ENCODE results near the gene ANKRD63. TPM values are rescaled to one million over a fixed set of nuclear protein-coding genes. Genes with fewer than 3 reads are reported as not detected.

Gene ANKRD63
- polyA plus RNA-seq, 4 donors, result 0.04 to 0.16 TPM; not detected in 2

DNA sequence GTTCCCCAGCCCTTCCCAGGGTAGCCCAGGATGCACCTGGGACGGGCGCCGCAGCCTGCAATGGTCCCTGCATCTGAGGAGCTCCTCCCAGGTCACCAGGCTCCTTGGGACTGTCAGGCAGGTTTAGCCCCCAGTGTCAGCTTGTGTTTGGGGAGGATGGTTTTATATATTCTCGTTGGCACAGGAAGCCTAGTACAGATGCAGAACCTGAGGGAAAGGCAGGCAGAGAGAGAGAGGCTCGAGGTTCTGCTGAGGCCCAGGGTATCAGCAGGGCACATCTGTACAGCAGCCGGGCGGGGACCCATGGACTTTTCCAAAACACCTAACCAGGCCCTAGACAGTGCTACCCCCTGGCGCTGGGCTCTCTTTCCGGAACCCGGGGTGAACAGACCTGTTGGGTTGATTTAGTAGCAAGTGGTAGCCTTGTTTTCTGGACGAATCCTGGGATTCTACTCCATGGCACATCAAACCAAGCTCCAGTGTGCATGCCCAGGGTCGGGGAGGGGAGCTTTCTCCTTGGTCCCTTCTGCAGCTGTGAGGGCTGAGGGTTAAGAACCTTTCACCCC, 35.4 kb downstream of the ANKRD63 start:
- no peaks in the 10 kb centered on the region for H3K9me3 ChIP-seq (ENCODE audit: control insufficient read depth in 2 of 2, insufficient read depth in 1 of 2, low read depth in 1 of 2, low read length in 1 of 2)
- H3K27ac ChIP-seq (ENCODE audit: low read depth in 1 of 3, low read length in 2 of 3), result no peak overlapping the region
- no peak overlapping the region for H3K4me3 ChIP-seq (ENCODE audit: low read depth in 1 of 3, low read length in 3 of 3)
- no peaks in the 10 kb centered on the region for H3K36me3 ChIP-seq (ENCODE audit: control insufficient read depth in 3 of 3, insufficient read depth in 2 of 3, low read depth in 1 of 3, low read length in 3 of 3)
- DNase-seq, result no peak
- peaks cover 0 to 40% (median 0%) of the 10 kb centered on the region in 3 donors for H3K4me1 ChIP-seq (ENCODE audit: control insufficient read depth in 3 of 3, insufficient read depth in 2 of 3, low read depth in 1 of 3, low read length in 2 of 3)
- H3K27me3 ChIP-seq (ENCODE audit: control insufficient read depth in 3 of 3, insufficient read depth in 3 of 3, low read length in 3 of 3), result peaks cover 0 to 3% (median 0%) of the 10 kb centered on the region in 3 donors
- FAIRE-seq, result no peak
- WGBS, 3 donors, result 80 to 89% (median 85%) methylated on average over 12 of the region's 12 CpGs

DNA sequence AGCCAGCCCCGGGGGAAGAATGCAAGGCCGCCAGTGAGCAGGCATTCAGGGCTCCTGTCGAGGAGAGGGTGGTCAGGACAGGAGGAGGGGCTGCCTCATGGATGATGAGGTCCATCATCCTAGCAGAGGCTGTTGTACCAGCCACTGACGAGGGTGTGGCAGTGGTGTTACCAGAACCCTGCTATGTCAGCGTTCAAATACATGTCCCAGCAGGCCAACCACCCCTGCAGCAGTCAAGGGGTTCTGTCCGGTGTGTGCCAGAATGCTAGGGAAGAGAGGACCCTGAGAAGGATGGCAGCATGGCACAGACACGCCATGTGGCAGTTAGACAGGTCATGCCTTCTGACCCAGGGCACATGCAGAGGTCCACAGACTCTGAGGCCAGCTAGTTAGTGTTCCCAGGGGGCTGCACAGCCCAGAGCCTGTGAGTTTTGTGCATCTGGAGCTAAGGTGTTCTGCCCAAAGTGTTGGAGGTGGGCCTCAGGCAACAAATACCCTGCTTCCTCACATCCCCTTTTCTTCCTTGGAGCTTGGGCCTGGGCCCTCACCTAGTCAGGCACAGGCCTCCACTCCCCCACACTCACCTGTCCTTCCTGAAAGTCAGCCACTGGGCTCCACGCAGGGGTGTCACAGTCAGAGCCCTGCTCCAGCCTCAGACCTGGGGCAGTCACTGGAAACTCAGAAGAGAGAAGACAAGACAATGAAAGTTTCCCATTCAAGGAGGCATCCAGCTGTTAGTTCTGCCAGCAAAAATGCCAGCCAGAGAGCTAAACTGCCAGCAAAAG, 36.2 kb downstream of the ANKRD63 start:
- no peak overlapping the region for H3K4me3 ChIP-seq (ENCODE audit: low read depth in 1 of 3, low read length in 3 of 3)
- H3K9me3 ChIP-seq (ENCODE audit: control insufficient read depth in 2 of 2, insufficient read depth in 1 of 2, low read depth in 1 of 2, low read length in 1 of 2), result no peaks in the 10 kb centered on the region
- no peak for FAIRE-seq
- H3K36me3 ChIP-seq (ENCODE audit: control insufficient read depth in 3 of 3, insufficient read depth in 2 of 3, low read depth in 1 of 3, low read length in 3 of 3), result no peaks in the 10 kb centered on the region
- H3K27me3 ChIP-seq (ENCODE audit: control insufficient read depth in 3 of 3, insufficient read depth in 3 of 3, low read length in 3 of 3), result no peaks in the 10 kb centered on the region
- WGBS, 3 donors, result 89 to 93% (median 90%) methylated on average over 8 of the region's 8 CpGs
- H3K27ac ChIP-seq (ENCODE audit: low read depth in 1 of 3, low read length in 2 of 3), result peak overlapping the region in 1 of 3 donors; percentile 36
- H3K4me1 ChIP-seq (ENCODE audit: control insufficient read depth in 3 of 3, insufficient read depth in 2 of 3, low read depth in 1 of 3, low read length in 2 of 3), result peaks cover 0 to 33% (median 0%) of the 10 kb centered on the region in 3 donors
- DNase-seq, result no peak

DNA sequence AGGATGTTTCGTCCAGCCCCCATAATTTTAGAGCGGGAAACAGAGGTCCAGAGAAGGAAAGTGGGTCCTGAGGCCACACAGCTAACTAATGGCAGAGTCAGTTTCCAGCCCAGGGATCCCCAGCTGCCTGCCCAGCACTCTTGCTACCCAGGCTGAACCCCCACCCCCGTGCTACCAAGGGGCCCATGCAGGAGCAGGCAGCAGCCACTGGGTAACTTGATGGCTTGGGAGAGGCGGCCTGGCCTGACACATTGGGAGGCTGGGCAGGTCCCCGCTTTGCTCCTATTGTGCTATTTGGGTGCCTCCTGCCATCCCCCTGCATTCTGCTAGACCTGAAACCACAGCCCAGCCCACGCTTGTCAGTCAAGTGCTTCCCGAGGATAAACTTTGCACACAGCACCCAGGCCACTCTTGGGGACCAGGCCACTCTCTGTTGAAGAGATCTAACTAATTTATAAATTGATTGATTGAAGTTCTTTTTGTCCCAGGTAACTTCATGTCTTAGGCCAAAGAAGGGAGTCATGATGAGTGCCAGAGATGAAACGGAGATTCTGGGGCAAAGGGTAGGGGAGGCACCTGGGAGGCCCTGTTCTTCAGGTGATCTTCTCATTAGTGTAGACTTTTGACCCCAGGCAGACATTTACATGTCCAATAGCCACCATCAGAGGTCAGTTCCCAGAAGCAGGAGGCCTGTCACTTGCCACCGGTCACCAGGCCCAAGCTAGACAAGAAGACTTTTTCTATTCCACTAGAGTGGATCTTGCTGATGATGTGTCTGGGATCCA, 37.0 kb downstream of the ANKRD63 start:
- H3K4me1 ChIP-seq (ENCODE audit: control insufficient read depth in 3 of 3, insufficient read depth in 2 of 3, low read depth in 1 of 3, low read length in 2 of 3), result peaks cover 0 to 26% (median 0%) of the 10 kb centered on the region in 3 donors
- H3K36me3 ChIP-seq (ENCODE audit: control insufficient read depth in 3 of 3, insufficient read depth in 2 of 3, low read depth in 1 of 3, low read length in 3 of 3), result no peaks in the 10 kb centered on the region
- peak overlapping the region in 1 of 3 donors; percentile 60 for H3K27ac ChIP-seq (ENCODE audit: low read depth in 1 of 3, low read length in 2 of 3)
- H3K9me3 ChIP-seq (ENCODE audit: control insufficient read depth in 2 of 2, insufficient read depth in 1 of 2, low read depth in 1 of 2, low read length in 1 of 2), result no peaks in the 10 kb centered on the region
- no peak overlapping the region for H3K4me3 ChIP-seq (ENCODE audit: low read depth in 1 of 3, low read length in 3 of 3)
- 80 to 85% (median 84%) methylated on average over 9 of the region's 9 CpGs for WGBS, 3 donors
- DNase-seq (peak in 1 of 2 donors; percentile 61), FAIRE-seq (no peak)
- no peaks in the 10 kb centered on the region for H3K27me3 ChIP-seq (ENCODE audit: control insufficient read depth in 3 of 3, insufficient read depth in 3 of 3, low read length in 3 of 3)

DNA sequence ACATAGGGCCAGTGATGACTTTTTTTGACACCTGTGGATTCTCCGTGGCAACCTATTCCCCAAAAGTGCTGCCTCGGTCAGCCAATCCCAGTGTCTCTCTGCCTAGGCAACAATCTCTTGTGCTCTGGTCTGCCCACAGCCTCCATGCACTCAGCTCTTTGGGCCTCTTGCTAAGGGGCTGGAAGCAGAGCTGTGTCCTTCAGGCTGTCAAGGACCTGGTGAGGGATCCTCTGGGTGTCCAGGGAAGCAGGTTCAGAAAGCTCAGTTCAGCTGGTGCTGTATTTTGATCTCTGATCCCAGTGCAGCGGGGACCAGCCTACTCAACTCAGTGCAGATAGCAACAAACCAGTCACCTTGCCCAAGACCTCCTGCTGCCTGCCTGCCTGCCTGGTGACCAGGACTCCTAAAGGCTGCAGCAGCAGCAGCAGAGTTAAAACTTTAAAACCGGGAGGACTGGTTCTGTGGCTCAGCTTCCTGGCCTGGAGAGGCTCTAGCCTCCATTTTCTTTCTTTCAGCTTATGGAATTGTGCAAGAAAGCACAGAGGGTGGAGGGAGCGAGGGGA, 37.8 kb downstream of the ANKRD63 start:
- FAIRE-seq (no peak), DNase-seq (peak; percentile 5 to 77)
- H3K9me3 ChIP-seq (ENCODE audit: control insufficient read depth in 2 of 2, insufficient read depth in 1 of 2, low read depth in 1 of 2, low read length in 1 of 2), result no peaks in the 10 kb centered on the region
- no peaks in the 10 kb centered on the region for H3K27me3 ChIP-seq (ENCODE audit: control insufficient read depth in 3 of 3, insufficient read depth in 3 of 3, low read length in 3 of 3)
- peaks cover 0 to 24% (median 0%) of the 10 kb centered on the region in 3 donors for H3K4me1 ChIP-seq (ENCODE audit: control insufficient read depth in 3 of 3, insufficient read depth in 2 of 3, low read depth in 1 of 3, low read length in 2 of 3)
- WGBS, 3 donors, result 64 to 68% (median 67%) methylated on average over 5 of the region's 5 CpGs
- peak overlapping the region in 1 of 3 donors; percentile 60 for H3K27ac ChIP-seq (ENCODE audit: low read depth in 1 of 3, low read length in 2 of 3)
- H3K36me3 ChIP-seq (ENCODE audit: control insufficient read depth in 3 of 3, insufficient read depth in 2 of 3, low read depth in 1 of 3, low read length in 3 of 3), result no peaks in the 10 kb centered on the region
- H3K4me3 ChIP-seq (ENCODE audit: low read depth in 1 of 3, low read length in 3 of 3), result no peak overlapping the region

DNA sequence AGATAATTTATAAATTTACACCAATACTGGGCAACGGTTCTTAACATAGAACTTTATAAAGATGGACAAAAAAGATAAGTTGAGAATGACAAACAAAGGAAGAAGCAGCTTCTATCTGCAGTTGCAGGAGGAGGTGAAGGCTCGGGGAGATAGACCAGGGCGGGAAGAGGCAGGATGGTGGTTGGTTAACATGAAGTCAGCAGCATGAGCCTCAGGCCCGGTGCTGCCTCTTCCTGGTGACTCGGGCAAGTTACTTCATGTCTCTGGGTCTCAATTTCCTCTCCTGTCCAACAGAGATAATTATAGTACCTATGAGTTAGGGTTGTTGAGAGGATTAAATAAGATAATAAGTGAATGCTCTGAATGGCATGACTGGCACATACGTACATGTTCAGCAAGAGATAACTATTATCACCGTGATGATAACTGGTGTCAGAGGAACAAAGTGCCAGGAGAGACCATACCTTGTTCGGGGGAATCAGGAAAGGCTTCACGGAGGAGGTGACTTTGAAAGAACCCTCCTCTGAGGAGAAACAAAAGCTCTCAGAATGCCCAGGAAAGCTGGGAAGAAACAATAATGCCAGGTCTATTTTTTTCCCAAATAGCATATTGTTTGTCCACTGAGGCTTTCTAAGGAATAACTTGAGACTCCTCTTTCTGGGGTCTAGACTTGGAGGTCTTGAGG, 39.6 kb downstream of the ANKRD63 start:
- Histone ChIP-seq H3K4me3 (ENCODE audit: low read depth in 1 of 3, low read length in 3 of 3) (no peak overlapping the region), H3K27ac (ENCODE audit: low read depth in 1 of 3, low read length in 2 of 3) (no peak overlapping the region), H3K9me3 (ENCODE audit: control insufficient read depth in 2 of 2, insufficient read depth in 1 of 2, low read depth in 1 of 2, low read length in 1 of 2) (no peaks in the 10 kb centered on the region), H3K4me1 (ENCODE audit: control insufficient read depth in 3 of 3, insufficient read depth in 2 of 3, low read depth in 1 of 3, low read length in 2 of 3) (peaks cover 0 to 36% (median 0%) of the 10 kb centered on the region in 3 donors), H3K36me3 (ENCODE audit: control insufficient read depth in 3 of 3, insufficient read depth in 2 of 3, low read depth in 1 of 3, low read length in 3 of 3) (no peaks in the 10 kb centered on the region), H3K27me3 (ENCODE audit: control insufficient read depth in 3 of 3, insufficient read depth in 3 of 3, low read length in 3 of 3) (peaks cover 0 to 13% (median 0%) of the 10 kb centered on the region in 3 donors)
- FAIRE-seq (no peak), DNase-seq (no peak)
- 77 to 81% (median 81%) methylated on average over 9 of the region's 9 CpGs for WGBS, 3 donors

DNA sequence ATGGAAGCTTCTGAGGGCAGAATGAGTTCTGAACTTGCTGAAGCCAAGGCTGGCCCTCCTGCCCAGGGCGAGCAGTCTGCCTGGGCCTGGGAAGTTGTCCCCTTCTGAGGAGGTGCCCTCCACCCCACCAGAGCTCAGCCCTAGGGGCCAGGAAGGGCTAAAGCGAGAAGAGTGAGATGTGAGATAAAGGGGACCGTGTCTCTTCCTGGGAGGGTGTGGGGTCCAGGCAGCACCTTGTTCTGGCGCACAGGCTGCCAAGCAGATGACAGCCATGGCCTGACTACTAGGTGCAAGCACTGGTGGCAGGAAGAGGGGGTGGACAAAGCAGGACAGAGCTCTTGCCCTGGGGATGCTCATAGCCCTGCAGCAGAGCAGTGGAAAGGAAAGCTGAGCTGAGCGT, 40.3 kb downstream of the ANKRD63 start:
- Histone ChIP-seq H3K4me3 (ENCODE audit: low read depth in 1 of 3, low read length in 3 of 3) (no peak overlapping the region), H3K27me3 (ENCODE audit: control insufficient read depth in 3 of 3, insufficient read depth in 3 of 3, low read length in 3 of 3) (peaks cover 0 to 17% (median 0%) of the 10 kb centered on the region in 3 donors), H3K36me3 (ENCODE audit: control insufficient read depth in 3 of 3, insufficient read depth in 2 of 3, low read depth in 1 of 3, low read length in 3 of 3) (no peaks in the 10 kb centered on the region), H3K27ac (ENCODE audit: low read depth in 1 of 3, low read length in 2 of 3) (no peak overlapping the region), H3K9me3 (ENCODE audit: control insufficient read depth in 2 of 2, insufficient read depth in 1 of 2, low read depth in 1 of 2, low read length in 1 of 2) (no peaks in the 10 kb centered on the region), H3K4me1 (ENCODE audit: control insufficient read depth in 3 of 3, insufficient read depth in 2 of 3, low read depth in 1 of 3, low read length in 2 of 3) (peaks cover 0 to 37% (median 0%) of the 10 kb centered on the region in 3 donors)
- no peak for DNase-seq
- FAIRE-seq, result no peak
- whole genome bisulfite sequencing, 3 donors, result 91 to 96% (median 93%) methylated on average over 5 of the region's 5 CpGs

DNA sequence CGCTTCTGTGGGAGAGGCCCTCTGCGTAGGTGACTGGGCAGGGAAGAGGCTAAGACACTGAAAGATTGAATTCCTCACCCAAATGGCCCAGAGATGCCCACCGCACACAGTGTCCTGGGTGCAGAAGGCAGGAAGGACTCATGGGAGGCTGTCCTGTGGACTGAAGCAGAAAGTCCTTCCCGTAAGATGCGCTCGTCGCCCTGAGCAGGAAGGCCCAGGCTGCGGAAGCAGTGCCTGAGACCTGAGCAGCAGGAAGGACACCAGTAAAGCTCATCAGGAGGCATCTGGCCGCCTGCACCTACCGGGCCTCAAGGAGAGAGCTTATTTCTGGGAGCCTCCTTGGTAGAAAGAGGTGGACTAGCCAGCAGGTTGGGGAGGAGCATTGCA, 40.7 kb downstream of the ANKRD63 start:
- Histone ChIP-seq H3K4me1 (ENCODE audit: control insufficient read depth in 3 of 3, insufficient read depth in 2 of 3, low read depth in 1 of 3, low read length in 2 of 3) (peaks cover 0 to 37% (median 0%) of the 10 kb centered on the region in 3 donors), H3K9me3 (ENCODE audit: control insufficient read depth in 2 of 2, insufficient read depth in 1 of 2, low read depth in 1 of 2, low read length in 1 of 2) (no peaks in the 10 kb centered on the region), H3K27ac (ENCODE audit: low read depth in 1 of 3, low read length in 2 of 3) (no peak overlapping the region), H3K27me3 (ENCODE audit: control insufficient read depth in 3 of 3, insufficient read depth in 3 of 3, low read length in 3 of 3) (peaks cover 0 to 17% (median 0%) of the 10 kb centered on the region in 3 donors), H3K36me3 (ENCODE audit: control insufficient read depth in 3 of 3, insufficient read depth in 2 of 3, low read depth in 1 of 3, low read length in 3 of 3) (no peaks in the 10 kb centered on the region), H3K4me3 (ENCODE audit: low read depth in 1 of 3, low read length in 3 of 3) (no peak overlapping the region)
- WGBS, 3 donors, result 89 to 94% (median 91%) methylated on average over 10 of the region's 10 CpGs
- FAIRE-seq, result no peak
- no peak for DNase-seq
